Activated naive CD4-positive, alpha-beta T cell treated with anti-CD3 and anti-CD28 coated beads, Interleukin-2, amount 10 ng/mL, durations not matched to agents 7 days and 5 days (primary cell): Measurements from ENCODE around the gene COP1.

Experiments used
- CTCF ChIA-PET: fragments of 350-600 bp; sonication (Branson Sonifier 250); formaldehyde crosslinking; loops from one replicate; lab custom pipeline; 2021; ENCODE audit warnings: antibody characterized with exemption; lab: Charles Lee
- DNase-seq: peaks from one replicate; pipeline ENCODE4 v3.0.0-alpha.2; 2020
- H3K27ac Mint-ChIP-seq: one replicate; pipeline ENCODE4 v1.8.0; 2021; ENCODE audit warnings: mild to moderate bottlenecking, moderate library complexity, mixed read lengths
- H3K27me3 Mint-ChIP-seq: one replicate; pipeline ENCODE4 v1.8.0; 2021; ENCODE audit warnings: mild to moderate bottlenecking, mixed read lengths
- H3K36me3 Mint-ChIP-seq: one replicate; pipeline ENCODE4 v1.8.0; 2021; ENCODE audit warnings: mixed read lengths
- H3K4me1 Mint-ChIP-seq: one replicate; pipeline ENCODE4 v1.8.0; 2021; ENCODE audit warnings: mixed read lengths
- H3K4me3 Mint-ChIP-seq: one replicate; pipeline ENCODE4 v1.8.0; 2021; ENCODE audit warnings: mild to moderate bottlenecking, moderate library complexity, mixed read lengths
- H3K9me3 Mint-ChIP-seq: one replicate; pipeline ENCODE4 v1.8.0; 2021; ENCODE audit warnings: mixed read lengths

The COP1 gene

DNA sequence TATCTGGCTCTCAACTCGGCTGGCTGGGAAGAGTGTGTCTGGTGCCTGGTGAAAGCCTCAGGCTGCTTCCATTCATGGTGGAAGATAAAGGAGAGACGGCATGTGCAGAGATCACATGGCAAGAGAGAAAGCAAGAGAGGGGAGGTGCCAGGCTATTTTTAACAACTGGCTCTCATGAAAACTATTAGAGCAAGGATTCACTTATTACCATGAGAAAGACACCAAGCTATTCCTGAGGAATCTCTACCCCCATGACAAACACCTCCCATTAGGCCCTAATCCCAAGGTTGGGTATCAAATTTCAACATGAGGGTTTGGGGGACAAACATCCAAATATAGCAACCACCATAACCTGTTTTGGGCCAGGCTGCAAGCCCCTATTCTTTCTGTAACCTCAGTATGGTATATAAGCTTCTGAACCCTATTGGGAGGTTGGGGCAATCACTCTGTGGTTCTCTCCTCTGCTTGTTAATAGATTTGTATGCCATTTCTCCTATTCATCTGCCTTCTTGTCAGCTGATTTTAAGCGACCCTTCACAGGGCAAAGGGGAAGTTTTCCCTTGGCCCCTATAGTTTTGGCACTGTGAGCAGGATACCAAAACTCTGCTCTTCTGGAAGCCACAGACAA lies 284.7 kb downstream of the COP1 start:
- Mint-ChIP-seq H3K27me3 (no peaks in the 10 kb centered on the region), H3K4me1 (no peaks in the 10 kb centered on the region), H3K36me3 (peaks cover 5% of the 10 kb centered on the region), H3K9me3 (peaks cover 5% of the 10 kb centered on the region), H3K27ac (no peak overlapping the region), H3K4me3 (no peak overlapping the region)
- DNase-seq = no peak
- CTCF ChIA-PET = no interaction called here

DNA sequence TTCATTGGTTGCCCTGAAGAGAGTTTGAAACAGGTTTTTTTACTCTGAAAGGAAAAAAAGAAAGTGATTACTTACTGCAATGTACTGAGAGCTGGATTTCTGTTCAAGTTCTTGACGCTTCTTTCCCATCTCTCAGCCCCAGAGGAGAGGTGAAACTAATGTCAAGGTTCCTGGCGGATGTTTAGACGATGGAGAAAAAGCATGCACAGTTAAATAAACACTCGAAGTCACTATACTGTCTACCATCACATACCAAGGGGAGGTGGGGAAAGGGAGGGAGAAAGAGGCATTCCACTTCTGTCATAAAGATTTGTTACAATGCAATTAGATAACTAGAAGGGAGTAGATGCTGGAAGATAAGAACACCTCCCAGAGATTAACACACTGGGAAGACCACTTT lies 286.7 kb downstream of the COP1 start:
- CTCF ChIA-PET = no interaction called here
- DNase-seq = no peak
- no peaks in the 10 kb centered on the region for H3K9me3 Mint-ChIP-seq
- H3K4me3 Mint-ChIP-seq = no peak overlapping the region
- H3K4me1 Mint-ChIP-seq = no peaks in the 10 kb centered on the region
- no peaks in the 10 kb centered on the region for H3K27me3 Mint-ChIP-seq
- no peak overlapping the region for H3K27ac Mint-ChIP-seq
- H3K36me3 Mint-ChIP-seq = peaks cover 2% of the 10 kb centered on the region

DNA sequence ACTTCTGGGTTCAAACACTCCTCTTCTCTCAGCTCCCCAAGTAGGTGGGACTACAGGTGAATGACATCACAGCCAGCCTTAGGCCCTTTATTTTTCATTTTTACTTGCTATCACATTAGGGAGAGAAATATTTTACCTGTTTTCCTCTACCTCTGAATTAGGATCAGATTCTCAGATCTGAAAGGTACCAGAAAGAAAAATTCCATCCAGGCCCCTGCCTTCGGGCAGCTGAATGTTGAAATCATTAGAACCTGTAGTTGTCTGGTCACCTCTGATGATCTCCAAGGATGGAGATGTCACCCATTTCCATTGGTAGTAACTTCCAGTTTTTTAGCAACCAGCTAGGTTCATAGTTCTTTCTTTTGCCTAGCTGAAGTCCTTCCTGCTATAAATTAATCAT lies 288.1 kb downstream of the COP1 start:
- H3K4me3 Mint-ChIP-seq = no peak overlapping the region
- no peak for DNase-seq
- no peaks in the 10 kb centered on the region for H3K36me3 Mint-ChIP-seq
- no peak overlapping the region for H3K27ac Mint-ChIP-seq
- H3K9me3 Mint-ChIP-seq = no peaks in the 10 kb centered on the region
- CTCF ChIA-PET = no interaction called here
- H3K4me1 Mint-ChIP-seq = no peaks in the 10 kb centered on the region
- no peaks in the 10 kb centered on the region for H3K27me3 Mint-ChIP-seq

DNA sequence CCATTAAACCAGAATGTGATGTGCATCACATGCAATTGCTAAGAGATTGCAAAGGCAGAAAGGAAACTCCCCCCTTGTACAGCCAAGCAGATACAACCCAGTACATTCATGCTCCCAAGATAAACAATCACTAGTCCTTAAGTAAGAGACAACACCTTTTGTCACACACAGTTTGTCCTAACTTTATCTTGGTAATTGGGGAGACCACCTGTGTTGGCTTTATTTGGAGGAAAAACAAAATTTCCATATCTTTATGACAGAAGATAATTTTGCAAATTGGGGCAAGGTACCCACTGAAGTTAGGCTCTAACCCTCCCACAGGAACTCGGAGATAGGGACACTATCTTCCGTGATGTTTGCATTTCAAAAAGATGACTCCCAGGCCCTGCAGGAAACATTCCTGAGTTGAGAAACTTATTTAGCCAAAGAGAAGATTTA lies 288.7 kb downstream of the COP1 start:
- H3K36me3 Mint-ChIP-seq = no peaks in the 10 kb centered on the region

DNA sequence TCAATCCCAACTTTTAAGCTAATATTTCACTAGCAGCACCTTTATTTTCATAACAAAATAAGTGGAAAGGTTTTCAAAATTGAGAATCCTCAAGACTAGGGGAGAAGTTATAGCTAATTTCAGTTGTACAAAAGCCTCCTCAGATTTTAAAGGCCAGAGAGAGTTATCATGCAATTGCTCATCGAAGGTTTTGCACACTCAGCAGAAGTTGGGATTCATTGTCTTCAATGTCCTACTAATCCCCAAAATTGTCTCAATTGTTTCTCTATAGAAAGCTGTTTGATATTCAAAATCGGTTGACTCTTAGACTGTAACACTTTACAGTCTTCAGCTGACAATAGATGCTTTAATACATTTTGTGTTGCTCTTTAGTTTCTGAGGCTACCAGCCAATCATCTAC lies 293.0 kb downstream of the COP1 start:
- H3K4me1 Mint-ChIP-seq = no peaks in the 10 kb centered on the region
- no peaks in the 10 kb centered on the region for H3K27me3 Mint-ChIP-seq
- DNase-seq = no peak
- H3K36me3 Mint-ChIP-seq = peaks cover 4% of the 10 kb centered on the region
- H3K9me3 Mint-ChIP-seq = peaks cover 14% of the 10 kb centered on the region
- no peak overlapping the region for H3K27ac Mint-ChIP-seq
- CTCF ChIA-PET = no interaction called here
- no peak overlapping the region for H3K4me3 Mint-ChIP-seq

More for the DNA sequence above, 288.7 kb downstream of the COP1 start:
- no peak for DNase-seq
- Mint-ChIP-seq H3K4me1 (no peaks in the 10 kb centered on the region), H3K4me3 (no peak overlapping the region), H3K9me3 (no peaks in the 10 kb centered on the region), H3K27me3 (no peaks in the 10 kb centered on the region), H3K27ac (no peak overlapping the region)
- CTCF ChIA-PET = no interaction called here

DNA sequence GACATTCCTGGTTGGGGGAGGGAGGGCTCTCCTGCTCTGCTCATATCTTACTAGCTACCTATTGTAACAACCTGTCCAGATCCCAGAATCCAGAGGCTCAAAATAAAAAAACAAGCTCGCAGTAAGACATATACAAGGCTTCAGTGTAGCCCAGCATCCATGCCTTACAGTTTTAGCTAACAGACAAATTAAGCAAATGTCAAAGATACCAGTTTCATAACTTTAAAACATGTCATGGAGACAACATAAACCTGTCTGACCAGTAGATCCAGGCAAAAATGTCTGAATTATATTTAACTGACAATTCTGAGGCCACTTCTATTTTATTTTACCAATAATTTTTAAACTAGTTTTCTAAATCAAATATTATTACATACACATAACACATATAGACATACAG lies 295.9 kb downstream of the COP1 start:
- H3K4me1 Mint-ChIP-seq = no peaks in the 10 kb centered on the region
- peaks cover 14% of the 10 kb centered on the region for H3K9me3 Mint-ChIP-seq
- CTCF ChIA-PET = no interaction called here
- DNase-seq = no peak
- H3K27ac Mint-ChIP-seq = no peak overlapping the region
- H3K4me3 Mint-ChIP-seq = no peak overlapping the region
- peaks cover 4% of the 10 kb centered on the region for H3K36me3 Mint-ChIP-seq
- no peaks in the 10 kb centered on the region for H3K27me3 Mint-ChIP-seq

DNA sequence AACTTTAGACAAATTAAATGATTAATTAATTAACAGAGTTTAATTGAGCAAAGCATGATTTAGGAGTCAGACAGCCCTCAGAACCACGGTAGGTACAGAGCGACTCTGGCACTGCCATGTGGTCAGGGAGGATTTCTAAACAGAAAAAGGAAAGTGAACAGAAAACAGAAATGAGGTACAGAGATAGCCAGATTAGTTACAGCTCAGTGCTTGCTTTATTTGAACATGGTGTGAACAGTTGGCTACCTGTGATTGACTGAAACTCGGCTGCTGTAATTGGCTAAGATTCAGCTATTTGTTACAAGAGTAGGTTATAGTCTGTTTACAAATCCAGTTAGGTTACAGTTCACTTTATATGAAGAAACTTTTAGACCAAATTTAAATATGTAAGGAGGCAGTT lies 300.7 kb downstream of the COP1 start:
- peaks cover 3% of the 10 kb centered on the region for H3K36me3 Mint-ChIP-seq
- no peaks in the 10 kb centered on the region for H3K4me1 Mint-ChIP-seq
- H3K27me3 Mint-ChIP-seq = no peaks in the 10 kb centered on the region
- H3K27ac Mint-ChIP-seq = no peak overlapping the region
- no peak overlapping the region for H3K4me3 Mint-ChIP-seq
- CTCF ChIA-PET = no interaction called here
- no peak for DNase-seq
- H3K9me3 Mint-ChIP-seq = peaks cover 11% of the 10 kb centered on the region

DNA sequence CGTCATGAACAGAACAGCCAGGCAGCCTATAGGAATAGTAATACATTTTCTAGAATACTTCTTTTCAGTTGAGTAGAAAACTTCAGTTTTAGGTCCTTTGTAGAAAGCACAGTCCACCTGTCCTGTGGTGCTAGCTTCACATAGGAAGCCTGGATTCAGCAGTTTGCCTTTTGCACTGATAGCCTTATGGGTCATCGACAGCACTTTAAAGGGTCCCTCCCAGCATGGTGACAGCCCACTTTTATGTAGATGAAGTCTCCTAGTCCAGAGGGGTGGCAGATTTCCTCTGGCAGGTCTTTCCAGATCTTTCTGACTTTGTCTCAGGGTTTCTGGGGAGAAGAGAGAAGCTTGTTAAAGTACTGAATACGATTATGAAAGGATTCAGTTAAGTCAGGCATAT lies 302.3 kb downstream of the COP1 start:
- no peak for DNase-seq
- CTCF ChIA-PET = no interaction called here
- no peaks in the 10 kb centered on the region for H3K9me3 Mint-ChIP-seq
- H3K36me3 Mint-ChIP-seq = no peaks in the 10 kb centered on the region
- H3K27me3 Mint-ChIP-seq = no peaks in the 10 kb centered on the region
- H3K4me1 Mint-ChIP-seq = no peaks in the 10 kb centered on the region
- no peak overlapping the region for H3K4me3 Mint-ChIP-seq
- no peak overlapping the region for H3K27ac Mint-ChIP-seq

DNA sequence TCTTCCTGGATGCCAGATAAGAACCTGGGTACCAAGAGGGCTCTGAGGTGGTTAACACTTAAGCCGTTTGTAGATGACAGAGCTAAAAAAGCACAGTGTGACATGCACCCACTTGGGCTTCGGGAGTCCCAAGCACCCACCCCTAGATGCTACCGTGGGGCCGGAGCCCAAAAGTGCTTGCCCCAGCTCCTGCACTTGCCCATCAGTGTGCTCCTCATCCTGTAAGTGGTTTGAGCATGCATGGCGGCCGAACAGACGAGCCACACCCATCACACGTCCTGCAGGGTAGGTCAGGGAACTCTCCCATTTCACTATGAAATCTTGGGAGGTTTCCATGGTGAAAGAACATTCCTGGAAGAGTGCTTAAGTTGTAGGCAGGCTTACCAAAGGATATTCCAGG lies 304.8 kb downstream of the COP1 start:
- Mint-ChIP-seq H3K9me3 (no peaks in the 10 kb centered on the region), H3K27me3 (no peaks in the 10 kb centered on the region), H3K4me3 (no peak overlapping the region), H3K27ac (no peak overlapping the region), H3K36me3 (no peaks in the 10 kb centered on the region), H3K4me1 (no peaks in the 10 kb centered on the region)
- DNase-seq = no peak
- CTCF ChIA-PET = no interaction called here

DNA sequence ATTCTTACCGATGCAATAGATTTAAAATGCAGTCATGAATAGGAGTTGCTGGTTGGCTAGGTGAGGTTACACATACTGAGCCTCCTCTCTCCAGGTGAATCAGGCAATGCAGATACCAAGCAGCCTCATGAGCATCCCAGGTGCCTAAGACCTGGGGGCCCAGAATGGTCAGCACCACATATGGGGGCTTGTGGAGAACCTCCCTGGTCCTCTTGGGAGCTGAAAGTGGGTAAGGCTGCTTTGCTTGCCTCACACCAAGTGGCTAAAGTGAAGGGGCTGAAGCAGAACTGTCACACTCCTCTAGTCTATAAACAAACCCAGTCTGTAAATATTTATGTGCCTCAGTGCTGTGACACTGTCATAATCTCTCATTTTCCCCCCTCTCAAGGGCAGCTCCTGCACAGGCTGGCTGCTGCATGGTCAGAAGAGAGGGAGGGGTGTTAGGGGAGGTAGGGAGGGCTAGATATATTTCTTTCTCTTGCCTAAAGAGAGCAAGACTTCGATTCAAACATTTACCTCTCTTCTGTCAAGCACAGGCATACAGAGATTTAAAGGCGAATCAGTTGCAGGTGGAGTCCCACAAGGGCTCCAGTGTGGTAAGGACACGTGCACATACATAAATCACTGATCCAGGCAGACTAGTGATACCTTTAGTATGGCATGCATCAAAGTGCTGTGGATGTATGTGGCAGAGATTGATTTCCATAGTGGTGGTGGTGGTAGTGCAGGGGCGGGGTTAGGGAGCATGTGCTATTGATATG lies 305.8 kb downstream of the COP1 start:
- CTCF ChIA-PET = no interaction called here
- no peaks in the 10 kb centered on the region for H3K36me3 Mint-ChIP-seq
- H3K27me3 Mint-ChIP-seq = no peaks in the 10 kb centered on the region
- no peak for DNase-seq
- H3K9me3 Mint-ChIP-seq = no peaks in the 10 kb centered on the region
- H3K4me1 Mint-ChIP-seq = no peaks in the 10 kb centered on the region
- no peak overlapping the region for H3K4me3 Mint-ChIP-seq
- H3K27ac Mint-ChIP-seq = no peak overlapping the region

DNA sequence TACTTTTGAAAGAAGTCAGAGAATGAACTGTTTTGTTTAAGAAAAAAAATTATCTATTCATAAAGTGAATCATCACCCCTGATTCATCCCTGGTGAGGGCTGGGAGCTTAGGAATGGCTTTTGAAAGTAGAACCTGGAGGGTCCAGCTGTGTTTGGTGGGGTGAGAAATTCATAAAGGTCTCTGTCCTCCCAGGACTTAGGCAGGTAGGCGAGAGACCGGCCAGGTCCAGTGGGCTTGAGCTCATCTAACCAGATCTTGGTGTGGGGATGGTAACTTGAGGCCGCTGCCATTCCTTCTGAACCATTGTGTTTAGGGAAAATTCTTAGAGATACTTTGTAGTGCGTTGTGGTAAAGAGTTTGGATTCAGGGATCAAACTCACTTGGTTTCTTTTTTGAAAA lies 306.9 kb downstream of the COP1 start:
- H3K9me3 Mint-ChIP-seq = peaks cover 2% of the 10 kb centered on the region
- no peak for DNase-seq
- H3K4me3 Mint-ChIP-seq = no peak overlapping the region
- no peak overlapping the region for H3K27ac Mint-ChIP-seq
- CTCF ChIA-PET = no interaction called here
- no peaks in the 10 kb centered on the region for H3K4me1 Mint-ChIP-seq
- no peaks in the 10 kb centered on the region for H3K36me3 Mint-ChIP-seq
- no peaks in the 10 kb centered on the region for H3K27me3 Mint-ChIP-seq

DNA sequence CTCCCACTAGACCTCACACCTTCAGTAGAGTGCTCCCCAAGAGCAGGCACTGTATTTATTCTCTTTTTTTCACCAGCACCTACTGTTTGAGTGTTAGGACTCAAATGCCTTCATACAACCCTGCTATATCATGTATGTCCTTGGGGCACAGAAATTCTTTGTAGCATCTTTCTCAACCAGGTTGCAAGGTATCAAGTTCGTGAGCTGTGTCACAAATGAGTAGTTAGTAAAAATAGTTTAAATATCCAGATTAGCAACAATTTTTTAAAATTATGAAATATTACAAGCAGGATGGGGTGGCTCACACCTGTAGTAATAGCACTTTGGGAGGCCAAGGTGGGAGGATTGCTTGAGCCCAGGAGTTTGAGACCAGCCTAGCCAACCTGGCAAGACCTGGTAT lies 311.1 kb downstream of the COP1 start:
- CTCF ChIA-PET = no interaction called here
- no peaks in the 10 kb centered on the region for H3K4me1 Mint-ChIP-seq
- H3K27ac Mint-ChIP-seq = no peak overlapping the region
- H3K4me3 Mint-ChIP-seq = no peak overlapping the region
- peaks cover 2% of the 10 kb centered on the region for H3K9me3 Mint-ChIP-seq
- H3K27me3 Mint-ChIP-seq = no peaks in the 10 kb centered on the region
- H3K36me3 Mint-ChIP-seq = no peaks in the 10 kb centered on the region
- no peak for DNase-seq
